Measurements from ENCODE around the gene ZNF609. TPM values are rescaled to one million over a fixed set of nuclear protein-coding genes. Genes with fewer than 3 reads are reported as not detected.

ZNF609 gene
- total and polyA plus RNA-seq, 4 donors, result 4.6 to 18.1 (median 8.0) TPM

DNA sequence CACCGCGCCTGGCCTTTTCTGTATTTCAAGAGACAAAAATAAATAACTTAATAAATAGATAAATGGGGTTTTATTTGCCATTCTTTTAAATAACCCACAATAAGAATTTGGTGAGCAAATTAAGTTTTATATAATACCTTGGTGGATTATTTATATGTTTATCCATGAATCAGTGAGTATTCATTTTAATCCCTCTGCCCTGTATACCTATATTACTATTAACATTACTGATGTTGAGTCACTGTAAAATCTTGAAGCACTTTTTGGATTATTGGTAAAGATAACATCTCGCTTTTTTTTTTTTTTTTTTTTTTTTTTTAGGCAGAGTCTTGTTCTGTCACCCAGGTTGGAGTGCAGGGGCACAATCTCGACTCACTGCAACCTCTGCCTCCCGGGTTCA is 154.1 kb downstream of the ZNF609 start:
- 96% methylated on average over 5 of the region's 5 CpGs for WGBS
- H3K4me3 ChIP-seq (ENCODE audit: low read depth in 1 of 3, low read length in 3 of 3), result no peak overlapping the region

More for the DNA sequence above, 154.1 kb downstream of the ZNF609 start:
- no peak for DNase-seq (ENCODE audit: low spot score)
- Histone ChIP-seq H3K9ac (ENCODE audit: low read depth in 1 of 2, low read length in 2 of 2) (no peak overlapping the region), H3K4me1 (ENCODE audit: control insufficient read depth in 4 of 4, insufficient read depth in 4 of 4, low read length in 3 of 4) (peaks cover 0 to 9% (median 0%) of the 10 kb centered on the region in 4 donors), H3K27ac (ENCODE audit: low read depth in 1 of 2, low read length in 2 of 2) (no peak overlapping the region), H3K27me3 (ENCODE audit: control insufficient read depth in 4 of 4, insufficient read depth in 4 of 4, low read length in 3 of 4) (no peaks in the 10 kb centered on the region), H3K9me3 (ENCODE audit: control insufficient read depth in 4 of 4, low read length in 3 of 4) (no peaks in the 10 kb centered on the region), H3K36me3 (ENCODE audit: control insufficient read depth in 4 of 4, insufficient read depth in 3 of 4, low read depth in 1 of 4, low read length in 3 of 4) (no peaks in the 10 kb centered on the region)
- TF ChIP-seq JUND (IDR thresholded peaks at IDR 0.05) (no peak), YY1 (IDR thresholded peaks at IDR 0.05) (no peak), RAD21 (IDR thresholded peaks at IDR 0.05) (no peak), HNF4G (IDR thresholded peaks at IDR 0.05) (no peak), NR2F2 (IDR thresholded peaks at IDR 0.05) (no peak), EGR1 (IDR thresholded peaks at IDR 0.05; ENCODE audit: low read depth in 2 of 2) (no peak), SP1 (IDR thresholded peaks at IDR 0.05) (no peak), GABPA (IDR thresholded peaks at IDR 0.05 in 1 of 2, conservative IDR thresholded peaks at IDR 0.05 in 1 of 2) (no peak), HNF4A (conservative IDR thresholded peaks at IDR 0.05) (no peak), FOXA2 (IDR thresholded peaks at IDR 0.05) (no peak), RXRA (IDR thresholded peaks at IDR 0.05) (no peak), TAF1 (conservative IDR thresholded peaks at IDR 0.05) (no peak), FOXA1 (IDR thresholded peaks at IDR 0.05) (no peak)
- TF ChIP-seq, protein P1, sequence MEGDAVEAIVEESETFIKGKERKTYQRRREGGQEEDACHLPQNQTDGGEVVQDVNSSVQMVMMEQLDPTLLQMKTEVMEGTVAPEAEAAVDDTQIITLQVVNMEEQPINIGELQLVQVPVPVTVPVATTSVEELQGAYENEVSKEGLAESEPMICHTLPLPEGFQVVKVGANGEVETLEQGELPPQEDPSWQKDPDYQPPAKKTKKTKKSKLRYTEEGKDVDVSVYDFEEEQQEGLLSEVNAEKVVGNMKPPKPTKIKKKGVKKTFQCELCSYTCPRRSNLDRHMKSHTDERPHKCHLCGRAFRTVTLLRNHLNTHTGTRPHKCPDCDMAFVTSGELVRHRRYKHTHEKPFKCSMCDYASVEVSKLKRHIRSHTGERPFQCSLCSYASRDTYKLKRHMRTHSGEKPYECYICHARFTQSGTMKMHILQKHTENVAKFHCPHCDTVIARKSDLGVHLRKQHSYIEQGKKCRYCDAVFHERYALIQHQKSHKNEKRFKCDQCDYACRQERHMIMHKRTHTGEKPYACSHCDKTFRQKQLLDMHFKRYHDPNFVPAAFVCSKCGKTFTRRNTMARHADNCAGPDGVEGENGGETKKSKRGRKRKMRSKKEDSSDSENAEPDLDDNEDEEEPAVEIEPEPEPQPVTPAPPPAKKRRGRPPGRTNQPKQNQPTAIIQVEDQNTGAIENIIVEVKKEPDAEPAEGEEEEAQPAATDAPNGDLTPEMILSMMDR (IDR thresholded peaks at IDR 0.05; ENCODE audit: low read depth, low read length, missing input control), result no peak
- TF ChIP-seq, protein P2, sequence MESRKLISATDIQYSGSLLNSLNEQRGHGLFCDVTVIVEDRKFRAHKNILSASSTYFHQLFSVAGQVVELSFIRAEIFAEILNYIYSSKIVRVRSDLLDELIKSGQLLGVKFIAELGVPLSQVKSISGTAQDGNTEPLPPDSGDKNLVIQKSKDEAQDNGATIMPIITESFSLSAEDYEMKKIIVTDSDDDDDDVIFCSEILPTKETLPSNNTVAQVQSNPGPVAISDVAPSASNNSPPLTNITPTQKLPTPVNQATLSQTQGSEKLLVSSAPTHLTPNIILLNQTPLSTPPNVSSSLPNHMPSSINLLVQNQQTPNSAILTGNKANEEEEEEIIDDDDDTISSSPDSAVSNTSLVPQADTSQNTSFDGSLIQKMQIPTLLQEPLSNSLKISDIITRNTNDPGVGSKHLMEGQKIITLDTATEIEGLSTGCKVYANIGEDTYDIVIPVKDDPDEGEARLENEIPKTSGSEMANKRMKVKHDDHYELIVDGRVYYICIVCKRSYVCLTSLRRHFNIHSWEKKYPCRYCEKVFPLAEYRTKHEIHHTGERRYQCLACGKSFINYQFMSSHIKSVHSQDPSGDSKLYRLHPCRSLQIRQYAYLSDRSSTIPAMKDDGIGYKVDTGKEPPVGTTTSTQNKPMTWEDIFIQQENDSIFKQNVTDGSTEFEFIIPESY (IDR thresholded peaks at IDR 0.05), result no peak
- TF ChIP-seq, protein P3, sequence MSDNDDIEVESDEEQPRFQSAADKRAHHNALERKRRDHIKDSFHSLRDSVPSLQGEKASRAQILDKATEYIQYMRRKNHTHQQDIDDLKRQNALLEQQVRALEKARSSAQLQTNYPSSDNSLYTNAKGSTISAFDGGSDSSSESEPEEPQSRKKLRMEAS (IDR thresholded peaks at IDR 0.05), result no peak
- TF ChIP-seq, protein P4, sequence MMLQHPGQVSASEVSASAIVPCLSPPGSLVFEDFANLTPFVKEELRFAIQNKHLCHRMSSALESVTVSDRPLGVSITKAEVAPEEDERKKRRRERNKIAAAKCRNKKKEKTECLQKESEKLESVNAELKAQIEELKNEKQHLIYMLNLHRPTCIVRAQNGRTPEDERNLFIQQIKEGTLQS (IDR thresholded peaks at IDR 0.05), result no peak
- TF ChIP-seq, protein P5, sequence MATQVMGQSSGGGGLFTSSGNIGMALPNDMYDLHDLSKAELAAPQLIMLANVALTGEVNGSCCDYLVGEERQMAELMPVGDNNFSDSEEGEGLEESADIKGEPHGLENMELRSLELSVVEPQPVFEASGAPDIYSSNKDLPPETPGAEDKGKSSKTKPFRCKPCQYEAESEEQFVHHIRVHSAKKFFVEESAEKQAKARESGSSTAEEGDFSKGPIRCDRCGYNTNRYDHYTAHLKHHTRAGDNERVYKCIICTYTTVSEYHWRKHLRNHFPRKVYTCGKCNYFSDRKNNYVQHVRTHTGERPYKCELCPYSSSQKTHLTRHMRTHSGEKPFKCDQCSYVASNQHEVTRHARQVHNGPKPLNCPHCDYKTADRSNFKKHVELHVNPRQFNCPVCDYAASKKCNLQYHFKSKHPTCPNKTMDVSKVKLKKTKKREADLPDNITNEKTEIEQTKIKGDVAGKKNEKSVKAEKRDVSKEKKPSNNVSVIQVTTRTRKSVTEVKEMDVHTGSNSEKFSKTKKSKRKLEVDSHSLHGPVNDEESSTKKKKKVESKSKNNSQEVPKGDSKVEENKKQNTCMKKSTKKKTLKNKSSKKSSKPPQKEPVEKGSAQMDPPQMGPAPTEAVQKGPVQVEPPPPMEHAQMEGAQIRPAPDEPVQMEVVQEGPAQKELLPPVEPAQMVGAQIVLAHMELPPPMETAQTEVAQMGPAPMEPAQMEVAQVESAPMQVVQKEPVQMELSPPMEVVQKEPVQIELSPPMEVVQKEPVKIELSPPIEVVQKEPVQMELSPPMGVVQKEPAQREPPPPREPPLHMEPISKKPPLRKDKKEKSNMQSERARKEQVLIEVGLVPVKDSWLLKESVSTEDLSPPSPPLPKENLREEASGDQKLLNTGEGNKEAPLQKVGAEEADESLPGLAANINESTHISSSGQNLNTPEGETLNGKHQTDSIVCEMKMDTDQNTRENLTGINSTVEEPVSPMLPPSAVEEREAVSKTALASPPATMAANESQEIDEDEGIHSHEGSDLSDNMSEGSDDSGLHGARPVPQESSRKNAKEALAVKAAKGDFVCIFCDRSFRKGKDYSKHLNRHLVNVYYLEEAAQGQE (IDR thresholded peaks at IDR 0.05), result no peak

Measured in liver (tissue), 9 donors.